Measurements from ENCODE around the gene CHD3. TPM values are rescaled to one million over a fixed set of nuclear protein-coding genes. Genes with fewer than 3 reads are reported as not detected.

CHD3 gene
- total RNA-seq, 1 experiment from 2014 or later: 27.9 TPM

DNA sequence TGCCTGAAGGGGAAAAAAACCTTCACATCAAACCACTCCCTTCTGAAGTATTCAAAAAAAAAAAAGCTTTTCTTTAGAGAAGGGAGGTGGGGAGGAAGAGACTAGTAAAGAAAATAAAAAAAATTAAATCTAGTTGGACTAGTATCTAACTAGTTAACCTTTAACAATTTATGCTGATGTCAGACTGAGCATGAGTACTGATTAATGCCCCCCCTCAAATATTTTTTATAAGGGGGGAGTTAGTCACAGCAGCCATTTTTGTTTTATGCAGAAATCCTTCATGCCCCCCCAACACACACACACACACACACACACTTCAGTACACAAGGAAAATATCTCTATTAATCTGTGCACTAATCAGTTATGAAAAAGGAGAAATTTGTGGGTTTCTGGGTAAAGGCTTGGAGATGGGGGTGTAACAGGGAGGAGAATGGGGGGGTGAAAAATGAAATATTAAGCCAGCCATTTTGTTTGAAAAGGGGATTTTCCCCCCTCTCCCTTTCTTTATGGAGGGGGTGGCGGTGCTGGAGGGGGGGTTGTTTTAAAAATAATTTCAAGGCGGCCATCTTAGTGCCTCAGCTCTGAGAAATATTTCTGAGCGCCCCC is 4.7 kb upstream of the CHD3 start:
- CTCF ChIA-PET: interaction anchor here (0.6 kb wide), 1 partner anchor 602 kb away, joined by 6 read pairs; the partner anchor contains the start of gene SLC2A4
- no peaks in the 10 kb centered on the region; the same call in 1 of the 2 replicates for H3K4me1 ChIP-seq
- intact Hi-C loops (cut with micrococcal nuclease; ENCODE audit: unreplicated experiment): no loop called here
- TSS peak; percentile 16 for BruUV-seq (replicated peaks)
- Mint-ChIP-seq H3K4me1 (ENCODE audit: low read depth, unreplicated experiment) (no peaks in the 10 kb centered on the region), H3K4me3 (ENCODE audit: unreplicated experiment) (peak overlapping the region; percentile 56), H3K27ac (ENCODE audit: unreplicated experiment) (no peak overlapping the region), H3K27me3 (ENCODE audit: insufficient read depth, unreplicated experiment) (no peaks in the 10 kb centered on the region), H3K9me3 (ENCODE audit: unreplicated experiment) (no peaks in the 10 kb centered on the region), H3K36me3 (ENCODE audit: insufficient read depth, unreplicated experiment) (no peaks in the 10 kb centered on the region)
- POLR2A ChIA-PET: no interaction called here
- no peaks in the 10 kb centered on the region for H3K9me3 ChIP-seq
- H3K36me3 ChIP-seq (ENCODE audit: control insufficient read depth, insufficient read depth, low read length): no peaks in the 10 kb centered on the region
- no peak for DNase-seq
- no peaks in the 10 kb centered on the region for H3K27me3 ChIP-seq (replicated peaks; ENCODE audit: control insufficient read depth, insufficient read depth, low read length)
- H3K4me3 ChIP-seq (ENCODE audit: low read depth, low read length): peak overlapping the region; percentile 55
- TF ChIP-seq, protein P1, sequence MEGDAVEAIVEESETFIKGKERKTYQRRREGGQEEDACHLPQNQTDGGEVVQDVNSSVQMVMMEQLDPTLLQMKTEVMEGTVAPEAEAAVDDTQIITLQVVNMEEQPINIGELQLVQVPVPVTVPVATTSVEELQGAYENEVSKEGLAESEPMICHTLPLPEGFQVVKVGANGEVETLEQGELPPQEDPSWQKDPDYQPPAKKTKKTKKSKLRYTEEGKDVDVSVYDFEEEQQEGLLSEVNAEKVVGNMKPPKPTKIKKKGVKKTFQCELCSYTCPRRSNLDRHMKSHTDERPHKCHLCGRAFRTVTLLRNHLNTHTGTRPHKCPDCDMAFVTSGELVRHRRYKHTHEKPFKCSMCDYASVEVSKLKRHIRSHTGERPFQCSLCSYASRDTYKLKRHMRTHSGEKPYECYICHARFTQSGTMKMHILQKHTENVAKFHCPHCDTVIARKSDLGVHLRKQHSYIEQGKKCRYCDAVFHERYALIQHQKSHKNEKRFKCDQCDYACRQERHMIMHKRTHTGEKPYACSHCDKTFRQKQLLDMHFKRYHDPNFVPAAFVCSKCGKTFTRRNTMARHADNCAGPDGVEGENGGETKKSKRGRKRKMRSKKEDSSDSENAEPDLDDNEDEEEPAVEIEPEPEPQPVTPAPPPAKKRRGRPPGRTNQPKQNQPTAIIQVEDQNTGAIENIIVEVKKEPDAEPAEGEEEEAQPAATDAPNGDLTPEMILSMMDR (IDR thresholded peaks at IDR 0.05; ENCODE audit: insufficient read depth in 1 of 2, low read depth in 1 of 2, low read length in 1 of 2, severe bottlenecking in 1 of 2, unreplicated experiment in 1 of 2): no peak

DNA sequence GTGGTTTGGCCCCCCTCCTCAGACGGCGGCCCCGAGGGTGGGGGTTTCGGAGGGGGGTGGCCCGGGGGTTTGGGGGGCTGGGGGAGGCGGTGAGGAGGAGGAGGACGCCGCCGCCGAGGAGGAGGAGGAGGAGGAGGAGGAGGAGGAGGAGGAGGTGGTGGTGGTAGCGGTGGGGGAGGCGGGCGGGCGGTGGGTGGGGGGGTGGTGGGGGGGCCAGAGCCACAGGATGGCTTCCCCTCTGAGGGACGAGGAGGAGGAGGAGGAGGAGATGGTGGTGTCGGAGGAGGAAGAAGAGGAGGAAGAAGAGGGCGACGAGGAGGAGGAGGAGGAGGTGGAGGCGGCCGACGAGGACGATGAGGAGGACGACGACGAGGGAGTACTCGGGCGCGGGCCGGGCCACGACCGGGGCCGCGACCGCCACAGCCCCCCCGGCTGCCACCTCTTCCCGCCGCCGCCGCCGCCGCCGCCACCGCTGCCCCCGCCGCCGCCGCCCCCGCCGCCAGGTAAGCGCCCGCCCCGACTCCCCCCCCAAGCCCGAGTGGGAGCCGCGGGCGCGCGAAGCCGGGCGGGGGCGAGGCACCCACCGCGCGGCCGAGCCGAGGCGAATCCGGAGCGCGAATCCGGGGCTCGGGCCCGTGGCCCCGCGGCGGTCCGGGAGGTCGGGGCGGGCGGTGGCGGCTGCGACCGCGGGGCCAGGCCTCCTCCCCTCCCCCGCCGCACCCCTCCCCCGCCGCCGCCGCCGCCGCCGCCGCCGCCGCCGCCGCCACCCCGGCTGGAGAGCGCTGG is 3.8 kb upstream of the CHD3 start:
- Mint-ChIP-seq H3K4me3 (ENCODE audit: unreplicated experiment) (no peak overlapping the region), H3K36me3 (ENCODE audit: insufficient read depth, unreplicated experiment) (no peaks in the 10 kb centered on the region), H3K4me1 (ENCODE audit: low read depth, unreplicated experiment) (no peaks in the 10 kb centered on the region), H3K27me3 (ENCODE audit: insufficient read depth, unreplicated experiment) (no peaks in the 10 kb centered on the region), H3K27ac (ENCODE audit: unreplicated experiment) (no peak overlapping the region), H3K9me3 (ENCODE audit: unreplicated experiment) (no peaks in the 10 kb centered on the region)
- TF ChIP-seq, protein P1 (IDR thresholded peaks at IDR 0.05; ENCODE audit: insufficient read depth in 1 of 2, low read depth in 1 of 2, low read length in 1 of 2, severe bottlenecking in 1 of 2, unreplicated experiment in 1 of 2): no peak
- BruUV-seq (replicated peaks): no TSS peak
- intact Hi-C loops (cut with micrococcal nuclease; ENCODE audit: unreplicated experiment): no loop called here
- Histone ChIP-seq H3K4me3 (ENCODE audit: low read depth, low read length) (peak overlapping the region; percentile 72), H3K36me3 (ENCODE audit: control insufficient read depth, insufficient read depth, low read length) (no peaks in the 10 kb centered on the region), H3K27me3 (replicated peaks; ENCODE audit: control insufficient read depth, insufficient read depth, low read length) (no peaks in the 10 kb centered on the region), H3K9me3 (no peaks in the 10 kb centered on the region), H3K4me1 (no peaks in the 10 kb centered on the region; the same call in 1 of the 2 replicates)
- POLR2A ChIA-PET: interaction anchor here (0.6 to 0.7 kb wide), 2 partner anchors 31 to 263 kb away, joined by 3 to 4 read pairs; no protein-coding TSS in a partner anchor
- DNase-seq: no peak
- CTCF ChIA-PET: interaction anchor here (1.5 kb wide), 1 partner anchor 28 kb away, joined by 7 read pairs; the partner anchor contains the start of gene NAA38

DNA sequence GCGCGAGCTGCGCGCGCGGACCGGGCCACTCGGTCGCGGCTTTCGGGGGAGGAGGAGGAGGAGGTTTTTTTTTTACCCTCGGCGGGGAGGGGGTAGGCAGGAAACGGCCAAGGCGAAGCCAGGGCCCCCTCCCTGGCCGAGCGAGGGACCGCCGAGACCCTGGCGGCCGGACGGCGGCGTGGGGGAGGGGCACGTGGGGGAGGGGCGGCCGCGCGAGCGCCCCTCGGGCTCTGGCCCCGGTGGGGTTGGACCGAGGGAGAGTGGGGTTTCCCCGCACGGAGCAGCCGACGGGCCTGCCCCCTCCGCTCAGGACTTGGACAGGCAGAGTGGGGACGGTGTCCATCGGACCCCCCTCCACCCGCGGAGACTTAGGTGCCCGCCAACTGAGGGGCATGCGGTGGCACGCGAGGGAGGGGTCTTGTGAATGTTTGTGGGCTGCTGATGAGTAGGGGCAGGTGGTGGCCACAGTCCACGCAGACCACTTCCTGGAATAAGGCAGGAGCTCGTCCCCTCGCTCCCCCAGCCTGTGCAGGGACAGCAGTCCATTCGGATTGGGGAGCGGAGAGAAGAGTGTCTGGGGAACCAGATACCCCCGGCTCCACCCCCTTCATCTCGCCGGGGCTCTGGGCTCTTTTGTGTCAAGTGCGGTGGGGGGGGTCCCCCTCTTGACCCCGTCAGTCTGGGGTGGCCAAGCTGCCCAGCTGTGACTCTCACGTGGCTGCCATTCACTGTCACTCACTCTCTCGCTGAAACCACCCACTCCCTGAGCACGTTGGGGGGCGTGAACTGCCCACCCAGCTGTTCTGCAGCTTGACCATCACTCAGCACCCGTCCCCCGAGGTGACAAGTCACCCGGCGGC is 3.0 kb upstream of the CHD3 start:
- intact Hi-C loops (cut with micrococcal nuclease; ENCODE audit: unreplicated experiment): no loop called here
- Mint-ChIP-seq H3K4me3 (ENCODE audit: unreplicated experiment) (no peak overlapping the region), H3K4me1 (ENCODE audit: low read depth, unreplicated experiment) (no peaks in the 10 kb centered on the region), H3K27ac (ENCODE audit: unreplicated experiment) (no peak overlapping the region), H3K36me3 (ENCODE audit: insufficient read depth, unreplicated experiment) (peaks cover 2% of the 10 kb centered on the region), H3K9me3 (ENCODE audit: unreplicated experiment) (no peaks in the 10 kb centered on the region), H3K27me3 (ENCODE audit: insufficient read depth, unreplicated experiment) (no peaks in the 10 kb centered on the region)
- Histone ChIP-seq H3K4me1 (no peaks in the 10 kb centered on the region; the same call in 1 of the 2 replicates), H3K9me3 (no peaks in the 10 kb centered on the region), H3K4me3 (ENCODE audit: low read depth, low read length) (peak overlapping the region; percentile 72), H3K27me3 (replicated peaks; ENCODE audit: control insufficient read depth, insufficient read depth, low read length) (no peaks in the 10 kb centered on the region), H3K36me3 (ENCODE audit: control insufficient read depth, insufficient read depth, low read length) (no peaks in the 10 kb centered on the region)
- no TSS peak for BruUV-seq (replicated peaks)
- DNase-seq: peak; percentile 35 to 37
- POLR2A ChIA-PET: interaction anchor here (0.6 to 0.7 kb wide), 2 partner anchors 30 to 264 kb away, joined by 3 to 4 read pairs; no protein-coding TSS in a partner anchor
- CTCF ChIA-PET: interaction anchor here (0.6 to 1.5 kb wide), 2 partner anchors 29 to 211 kb away, joined by 3 to 7 read pairs; partner anchors contain the start of gene NAA38
- TF ChIP-seq, protein P1 (IDR thresholded peaks at IDR 0.05; ENCODE audit: insufficient read depth in 1 of 2, low read depth in 1 of 2, low read length in 1 of 2, severe bottlenecking in 1 of 2, unreplicated experiment in 1 of 2): no peak

All from Caco-2 (cell line).